ENCODE measurements around the gene PEX16.

Gene PEX16

DNA sequence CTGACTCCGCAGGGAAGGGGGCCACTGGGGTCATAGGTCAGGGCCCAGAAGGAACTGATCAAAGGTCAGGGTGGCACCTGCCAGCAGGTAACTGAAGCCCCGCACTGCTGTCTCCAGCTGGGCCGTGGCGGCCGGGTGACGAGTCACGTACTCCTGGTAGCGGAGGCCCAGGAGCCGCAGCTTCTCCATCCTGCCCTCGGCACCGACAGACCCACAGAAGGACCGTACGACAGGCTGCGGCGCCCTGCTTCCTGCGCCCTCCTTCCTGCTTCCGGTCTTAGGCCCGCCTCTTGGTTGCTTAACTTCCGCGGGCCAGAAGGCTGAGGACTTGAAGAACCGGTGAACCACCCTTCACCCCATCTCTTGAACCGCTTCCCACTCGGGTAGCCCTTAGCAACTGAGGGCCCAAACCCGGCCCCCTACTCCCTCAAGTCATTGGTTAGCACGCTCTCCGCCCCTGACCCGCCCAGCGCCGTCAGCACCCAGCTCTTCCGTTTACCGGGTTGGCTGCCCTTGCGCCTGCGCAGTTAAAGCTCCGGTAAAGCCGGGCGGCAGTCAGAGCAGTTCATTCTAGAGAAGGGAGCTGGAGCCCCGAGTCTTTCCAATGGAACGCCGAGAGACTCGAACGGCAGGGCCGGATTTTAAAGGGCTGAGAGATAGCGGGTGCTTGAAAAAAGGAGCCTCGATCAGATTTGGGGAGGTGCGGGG, at the start of gene PEX16:
Gene PEX16, minus strand, starts transcription at position 255 of the 708 bp plus-strand sequence. Its CDS starts 66 bp downstream, at position 189.
- ChIA-PET CTCF (interaction anchor here (0.9 to 1.9 kb wide), 5 partner anchors 45 to 86 kb away, joined by 3 to 6 read pairs (median 3); no protein-coding TSS in a partner anchor), POLR2A (interaction anchor here (0.8 to 1.1 kb wide), 8 partner anchors 12 to 112 kb away, joined by 3 to 5 read pairs (median 3); partner anchors contain the start of gene CRY2)
- TF ChIP-seq, protein P1, sequence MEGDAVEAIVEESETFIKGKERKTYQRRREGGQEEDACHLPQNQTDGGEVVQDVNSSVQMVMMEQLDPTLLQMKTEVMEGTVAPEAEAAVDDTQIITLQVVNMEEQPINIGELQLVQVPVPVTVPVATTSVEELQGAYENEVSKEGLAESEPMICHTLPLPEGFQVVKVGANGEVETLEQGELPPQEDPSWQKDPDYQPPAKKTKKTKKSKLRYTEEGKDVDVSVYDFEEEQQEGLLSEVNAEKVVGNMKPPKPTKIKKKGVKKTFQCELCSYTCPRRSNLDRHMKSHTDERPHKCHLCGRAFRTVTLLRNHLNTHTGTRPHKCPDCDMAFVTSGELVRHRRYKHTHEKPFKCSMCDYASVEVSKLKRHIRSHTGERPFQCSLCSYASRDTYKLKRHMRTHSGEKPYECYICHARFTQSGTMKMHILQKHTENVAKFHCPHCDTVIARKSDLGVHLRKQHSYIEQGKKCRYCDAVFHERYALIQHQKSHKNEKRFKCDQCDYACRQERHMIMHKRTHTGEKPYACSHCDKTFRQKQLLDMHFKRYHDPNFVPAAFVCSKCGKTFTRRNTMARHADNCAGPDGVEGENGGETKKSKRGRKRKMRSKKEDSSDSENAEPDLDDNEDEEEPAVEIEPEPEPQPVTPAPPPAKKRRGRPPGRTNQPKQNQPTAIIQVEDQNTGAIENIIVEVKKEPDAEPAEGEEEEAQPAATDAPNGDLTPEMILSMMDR (IDR thresholded peaks at IDR 0.05; ENCODE audit: insufficient read depth, low read length, missing control alignments) = no peak
- peak within 1 kb of the TSS; percentile 100 for H3K4me3 ChIP-seq (ENCODE audit: low read depth, low read length)
- peak; percentile 99 for DNase-seq (ENCODE audit: low read depth, low spot score)

DNA sequence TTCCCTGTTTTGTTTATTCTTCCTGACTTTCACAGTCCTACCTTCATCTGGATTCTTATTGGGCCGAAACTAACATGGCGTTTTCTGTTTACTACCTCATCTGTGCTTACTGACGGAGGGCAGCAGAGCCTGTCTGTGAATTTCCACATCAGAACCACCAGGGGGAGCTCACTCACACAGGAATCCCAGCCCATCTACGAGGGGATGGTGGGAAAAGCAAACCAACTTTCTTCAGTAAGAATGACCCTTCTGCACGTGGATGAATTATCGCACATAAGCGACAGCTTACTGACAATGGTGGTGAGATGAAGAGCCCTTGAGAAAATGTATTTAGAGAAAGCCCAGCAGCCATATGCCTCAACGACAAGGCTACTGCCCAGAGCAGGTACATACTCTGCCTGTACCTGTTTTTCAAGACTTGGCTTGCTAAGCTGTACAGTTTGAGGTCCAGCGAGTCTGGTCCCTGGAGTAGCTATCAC, 47.3 kb upstream of the PEX16 start:
- CTCF ChIA-PET = interaction anchor here (0.8 to 12.7 kb wide), 39 partner anchors 9 to 358 kb away, joined by 3 to 332 read pairs (median 6); partner anchors contain the start of gene PEX16
- no peak overlapping the region for H3K4me3 ChIP-seq (ENCODE audit: low read depth, low read length)
- DNase-seq (ENCODE audit: low read depth, low spot score) = no peak
- TF ChIP-seq, protein P1 (IDR thresholded peaks at IDR 0.05; ENCODE audit: insufficient read depth, low read length, missing control alignments) = peak; percentile 88
- POLR2A ChIA-PET = no interaction called here

DNA sequence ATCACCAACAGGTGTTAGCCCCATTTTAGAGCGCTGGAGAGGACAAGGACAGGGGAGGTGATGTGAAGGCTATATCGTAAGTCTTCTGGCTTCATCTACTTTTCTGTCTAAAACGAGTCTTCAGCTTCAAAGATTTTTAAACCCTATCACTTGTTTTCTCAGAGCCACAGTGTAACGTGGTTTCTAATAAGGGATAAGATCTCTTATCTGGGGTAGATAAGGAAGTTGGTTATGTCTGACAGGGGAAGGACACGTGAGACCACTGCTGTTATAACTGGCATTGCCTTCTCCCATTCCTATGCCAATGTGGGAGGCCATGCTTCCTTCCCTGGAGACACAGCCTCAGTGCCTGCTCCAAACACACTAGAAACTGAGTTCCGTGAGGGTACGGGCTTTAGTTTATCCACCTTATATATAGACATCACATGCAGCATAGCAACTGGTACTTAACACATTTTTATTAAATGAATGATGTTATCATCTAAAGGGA, 44.1 kb upstream of the PEX16 start:
- H3K4me3 ChIP-seq (ENCODE audit: low read depth, low read length) = no peak overlapping the region
- DNase-seq (ENCODE audit: low read depth, low spot score) = no peak
- POLR2A ChIA-PET = no interaction called here
- TF ChIP-seq, protein P1 (IDR thresholded peaks at IDR 0.05; ENCODE audit: insufficient read depth, low read length, missing control alignments) = no peak
- CTCF ChIA-PET = interaction anchor here (0.7 to 12.7 kb wide), 6 partner anchors 14 to 90 kb away, joined by 3 to 332 read pairs (median 124); no protein-coding TSS in a partner anchor

DNA sequence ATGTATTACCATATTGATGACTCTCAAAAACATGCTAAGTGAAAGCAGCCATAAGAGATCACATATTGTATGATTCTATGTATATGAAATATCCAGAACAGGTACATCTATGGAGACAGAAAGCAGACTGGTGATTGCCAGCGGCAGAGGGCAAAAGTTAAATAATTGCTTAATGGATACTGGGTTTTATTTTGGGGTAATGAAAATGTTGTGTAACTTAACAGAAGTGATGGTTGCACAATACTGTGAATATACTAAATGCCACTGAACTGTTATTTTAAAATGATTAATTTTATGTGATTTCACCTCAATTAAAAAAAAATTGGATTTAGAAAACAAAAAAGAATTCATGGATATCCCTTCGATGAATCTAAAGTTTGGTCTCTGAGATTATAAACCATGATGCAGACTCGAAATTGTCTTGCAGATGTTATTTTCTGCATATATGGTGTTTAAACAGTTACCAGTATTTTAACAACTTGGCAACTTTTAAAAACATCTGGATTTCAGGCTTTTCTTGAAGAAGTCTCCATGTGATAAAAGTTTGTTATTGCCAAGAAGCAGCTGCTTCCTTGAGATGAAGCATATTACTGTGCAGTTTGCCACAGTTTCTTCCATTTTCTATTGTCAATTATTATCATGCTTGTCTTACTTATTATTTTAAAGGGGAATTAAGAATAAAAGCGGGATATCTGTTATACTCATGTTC, 42.9 kb upstream of the PEX16 start:
- TF ChIP-seq, protein P1 (IDR thresholded peaks at IDR 0.05; ENCODE audit: insufficient read depth, low read length, missing control alignments) = no peak
- ChIA-PET POLR2A (no interaction called here), CTCF (interaction anchor here (1.0 to 12.7 kb wide), 4 partner anchors 13 to 49 kb away, joined by 3 to 332 read pairs (median 114); no protein-coding TSS in a partner anchor)
- no peak overlapping the region for H3K4me3 ChIP-seq (ENCODE audit: low read depth, low read length)
- no peak for DNase-seq (ENCODE audit: low read depth, low spot score)

DNA sequence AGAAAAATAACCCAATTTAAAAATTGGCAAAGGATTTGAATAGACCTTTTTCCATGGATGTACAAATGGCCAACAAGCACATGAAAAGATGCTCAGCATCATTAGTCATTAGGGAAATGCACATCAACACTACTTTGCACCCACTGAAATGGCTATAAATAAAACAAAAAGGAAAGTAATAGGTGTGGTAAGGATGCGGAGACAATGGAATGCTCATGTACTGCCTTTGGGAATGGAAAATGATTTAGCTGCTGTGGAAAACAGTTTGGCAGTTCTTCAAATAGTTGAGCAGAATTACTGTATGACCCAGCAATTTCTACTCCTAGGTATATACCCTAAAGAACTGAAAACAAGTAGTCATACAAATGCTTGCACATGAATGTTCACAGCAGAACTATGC, 42.2 kb upstream of the PEX16 start:
- H3K4me3 ChIP-seq (ENCODE audit: low read depth, low read length) = no peak overlapping the region
- POLR2A ChIA-PET = no interaction called here
- DNase-seq (ENCODE audit: low read depth, low spot score) = no peak
- TF ChIP-seq, protein P1 (IDR thresholded peaks at IDR 0.05; ENCODE audit: insufficient read depth, low read length, missing control alignments) = no peak
- CTCF ChIA-PET = interaction anchor here (1.2 to 12.7 kb wide), 5 partner anchors 8 to 88 kb away, joined by 3 to 332 read pairs (median 3); no protein-coding TSS in a partner anchor
